GM18907 (cell line): ENCODE results near the gene CNTRL.
"Not testable (repeated sequence)": the region's sequence is repeated elsewhere in the genome, so short reads cannot be mapped to it uniquely, and the experiment has no call there.

Experiments used
- ATAC-seq: cut with Tn5 transposase; IDR thresholded peaks from one replicate; pipeline ENCODE4 v1.9.1; 2021; ENCODE audit warnings: mild to moderate bottlenecking, moderate library complexity; ENCODE audit not compliant: unreplicated experiment

Gene CNTRL

GRCh38 chr9:121129384-121129783, 54.6 kb downstream of the CNTRL start:
- ATAC-seq, result not testable (repeated sequence)

DNA sequence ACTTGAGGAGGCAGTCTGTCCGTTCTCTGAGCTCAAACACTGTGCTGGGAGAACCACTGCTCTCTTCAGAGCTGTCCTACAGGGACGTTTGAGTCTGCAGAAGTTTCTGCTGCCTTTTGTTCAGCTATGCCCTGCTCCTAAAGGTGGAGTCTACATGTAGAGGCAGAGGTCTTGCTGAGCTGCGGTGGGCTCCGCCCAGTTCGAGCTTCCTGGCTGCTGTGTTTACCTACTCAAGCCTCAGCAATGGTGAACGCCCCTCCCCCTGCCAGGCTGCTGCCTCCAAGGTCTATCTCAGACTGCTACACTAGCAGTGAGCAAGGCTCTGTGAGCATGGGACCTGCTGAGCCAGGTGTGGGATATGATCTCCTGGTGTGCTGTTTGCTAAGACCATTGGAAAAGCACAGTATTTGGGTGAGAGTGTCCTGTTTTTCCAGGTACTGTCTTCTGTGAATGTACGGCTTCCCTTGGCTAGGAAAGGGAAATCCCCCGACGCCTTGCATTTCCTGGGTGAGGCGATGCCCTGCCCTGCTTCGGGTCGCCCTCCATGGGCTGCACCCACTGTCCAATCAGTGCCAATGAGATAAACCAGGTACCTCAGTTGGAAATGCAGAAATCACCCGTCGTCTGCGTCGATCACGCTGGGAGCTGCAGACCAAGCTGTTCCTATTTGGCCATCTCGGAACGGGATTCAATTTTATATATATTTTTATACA, 58.5 kb downstream of the CNTRL start:
- no peak for ATAC-seq

- no peak for ATAC-seq
These were observed 60.9 kb downstream of the CNTRL start for GRCh38 chr9:121135642-121136041.

GRCh38 chr9:121138561-121138960, 63.8 kb downstream of the CNTRL start:
- ATAC-seq, result no peak

- ATAC-seq, result no peak
These were observed 64.2 kb downstream of the CNTRL start for GRCh38 chr9:121138973-121139372.

DNA sequence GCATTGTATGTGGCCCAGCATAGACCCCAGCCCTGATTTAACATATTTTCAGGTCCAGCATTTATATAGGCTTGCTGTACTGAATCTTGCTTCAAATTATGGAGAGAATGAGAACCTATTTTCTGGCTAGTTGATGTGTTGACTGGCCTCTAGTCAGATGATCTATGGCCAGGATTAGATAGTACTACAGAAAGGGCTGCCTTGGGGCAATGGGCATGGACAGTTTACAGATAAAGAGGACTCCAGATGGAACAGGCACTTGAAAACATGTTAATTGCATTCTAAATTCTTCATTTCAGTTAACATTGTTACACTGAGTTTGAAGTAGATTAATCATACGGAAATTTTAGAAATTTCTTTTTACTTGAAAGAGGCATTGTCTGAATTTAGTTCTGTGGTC, 65.4 kb downstream of the CNTRL start:
- no peak for ATAC-seq

GRCh38 chr9:121141306-121141705, 66.6 kb downstream of the CNTRL start:
- no peak for ATAC-seq

- no peak for ATAC-seq
These were observed 67.0 kb downstream of the CNTRL start for GRCh38 chr9:121141706-121142105.

DNA sequence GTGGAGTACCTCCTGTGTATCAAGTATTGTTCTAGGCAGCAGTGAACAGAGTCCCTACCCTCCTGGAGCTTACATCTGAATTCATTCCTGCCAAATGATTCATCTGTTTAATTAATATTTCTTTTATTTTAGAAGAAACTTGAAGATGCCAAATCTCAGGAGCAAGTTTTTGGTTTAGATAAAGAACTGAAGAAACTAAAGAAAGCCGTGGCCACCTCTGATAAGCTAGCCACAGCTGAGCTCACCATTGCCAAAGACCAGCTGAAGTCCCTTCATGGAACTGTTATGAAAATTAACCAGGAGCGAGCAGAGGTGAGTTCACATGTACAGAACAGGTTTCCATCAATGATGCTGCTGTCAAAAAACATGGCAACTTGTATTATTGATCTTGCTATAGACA, 69.0 kb downstream of the CNTRL start:
- no peak for ATAC-seq

DNA sequence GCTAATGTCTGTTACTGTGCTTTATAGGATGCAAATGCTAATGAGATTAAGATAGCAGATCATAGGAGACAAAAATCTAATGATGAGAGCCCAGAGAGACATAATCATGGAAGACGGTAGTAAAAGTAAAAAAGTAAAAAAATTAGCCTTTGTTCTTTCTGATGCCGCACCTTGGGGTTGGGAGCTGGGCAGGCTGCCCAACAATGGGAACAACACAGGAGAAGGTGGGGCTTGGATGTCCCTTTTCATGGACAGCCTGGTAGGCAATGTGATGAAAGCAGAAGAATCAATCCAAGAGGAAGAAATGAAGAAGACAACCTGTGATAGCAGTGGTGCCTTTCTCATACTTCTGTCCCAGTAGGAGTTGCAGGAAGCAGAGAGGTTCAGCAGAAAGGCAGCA, 69.7 kb downstream of the CNTRL start:
- ATAC-seq, result no peak

DNA sequence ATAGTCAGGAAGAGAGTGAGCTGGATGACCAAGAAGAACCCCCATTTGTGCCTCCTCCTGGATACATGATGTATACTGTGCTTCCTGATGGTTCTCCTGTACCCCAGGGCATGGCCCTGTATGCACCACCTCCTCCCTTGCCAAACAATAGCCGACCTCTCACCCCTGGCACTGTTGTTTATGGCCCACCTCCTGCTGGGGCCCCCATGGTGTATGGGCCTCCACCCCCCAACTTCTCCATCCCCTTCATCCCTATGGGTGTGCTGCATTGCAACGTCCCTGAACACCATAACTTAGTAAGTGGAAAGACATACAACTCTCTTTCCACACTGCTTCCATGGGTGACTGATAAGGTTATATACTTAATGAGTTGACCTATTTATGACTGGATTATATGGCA, 75.4 kb downstream of the CNTRL start:
- ATAC-seq, result no peak

DNA sequence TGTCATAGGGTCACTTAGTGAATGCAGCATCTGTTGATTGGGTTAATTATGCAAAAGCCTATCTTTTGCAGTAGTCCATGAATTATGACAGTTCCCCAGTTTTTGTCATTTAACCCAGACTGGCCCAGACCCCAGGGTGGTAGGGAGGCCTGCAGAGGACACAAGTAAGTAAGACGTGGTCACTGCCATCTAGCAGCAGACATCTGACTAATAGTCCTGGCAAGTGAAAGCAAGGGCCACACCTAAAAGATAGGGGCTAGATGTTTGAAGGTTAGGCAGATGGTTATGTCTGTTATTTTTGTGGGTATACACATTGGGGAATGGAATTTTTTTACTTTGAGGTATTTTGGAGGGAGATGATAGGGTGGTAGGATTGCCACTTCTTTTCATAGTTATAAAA, 78.9 kb downstream of the CNTRL start:
- ATAC-seq, result no peak

DNA sequence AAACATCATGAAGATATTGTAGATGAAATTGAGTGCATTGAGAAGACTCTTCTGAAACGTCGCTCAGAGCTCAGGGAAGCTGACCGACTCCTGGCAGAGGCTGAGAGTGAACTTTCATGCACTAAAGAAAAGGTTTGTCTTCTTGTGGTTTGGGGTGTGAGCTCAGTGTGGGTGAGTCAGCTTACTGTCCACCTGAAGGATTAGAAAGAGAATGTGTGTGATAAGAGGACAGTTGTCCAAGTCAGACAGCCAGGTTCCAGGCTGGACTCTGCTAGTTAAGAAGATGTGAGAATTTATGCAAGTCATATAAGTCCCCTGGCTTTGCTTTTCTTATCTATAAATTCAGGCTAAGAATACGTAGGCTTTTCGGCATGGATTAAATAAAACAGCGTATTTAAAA, 80.0 kb downstream of the CNTRL start:
- ATAC-seq, result no peak

GRCh38 chr9:121156263-121156731, 81.5 kb downstream of the CNTRL start:
- peak; percentile 67 for ATAC-seq

GRCh38 chr9:121157939-121158338, 83.2 kb downstream of the CNTRL start:
- ATAC-seq, result no peak

DNA sequence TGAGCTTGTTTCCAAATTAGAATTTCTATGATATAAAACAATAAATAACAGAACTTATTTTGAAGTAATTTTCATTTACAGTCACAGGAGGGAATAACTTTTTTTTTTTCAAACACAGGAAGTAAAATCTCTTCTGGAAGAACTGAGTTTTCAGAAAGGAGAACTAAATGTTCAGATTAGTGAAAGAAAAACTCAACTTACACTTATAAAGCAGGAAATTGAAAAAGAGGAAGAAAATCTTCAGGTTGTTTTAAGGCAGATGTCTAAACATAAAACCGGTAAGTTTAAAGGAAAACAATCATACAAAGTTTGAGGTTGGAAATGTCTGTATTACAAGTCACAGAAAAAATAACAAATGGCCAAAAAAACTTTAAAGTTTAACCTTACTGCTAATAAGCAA, 85.3 kb downstream of the CNTRL start:
- no peak for ATAC-seq

- no peak for ATAC-seq
These were observed 93.3 kb downstream of the CNTRL start for GRCh38 chr9:121168052-121168451.

- no peak for ATAC-seq
These were observed 94.4 kb downstream of the CNTRL start for GRCh38 chr9:121169094-121169601.

GRCh38 chr9:121171236-121171635, 96.5 kb downstream of the CNTRL start:
- ATAC-seq, result no peak

GRCh38 chr9:121172726-121173487, 98.2 kb downstream of the CNTRL start:
- ATAC-seq, result no peak

- ATAC-seq, result no peak
These were observed 98.7 kb downstream of the CNTRL start for GRCh38 chr9:121173501-121173900.

DNA sequence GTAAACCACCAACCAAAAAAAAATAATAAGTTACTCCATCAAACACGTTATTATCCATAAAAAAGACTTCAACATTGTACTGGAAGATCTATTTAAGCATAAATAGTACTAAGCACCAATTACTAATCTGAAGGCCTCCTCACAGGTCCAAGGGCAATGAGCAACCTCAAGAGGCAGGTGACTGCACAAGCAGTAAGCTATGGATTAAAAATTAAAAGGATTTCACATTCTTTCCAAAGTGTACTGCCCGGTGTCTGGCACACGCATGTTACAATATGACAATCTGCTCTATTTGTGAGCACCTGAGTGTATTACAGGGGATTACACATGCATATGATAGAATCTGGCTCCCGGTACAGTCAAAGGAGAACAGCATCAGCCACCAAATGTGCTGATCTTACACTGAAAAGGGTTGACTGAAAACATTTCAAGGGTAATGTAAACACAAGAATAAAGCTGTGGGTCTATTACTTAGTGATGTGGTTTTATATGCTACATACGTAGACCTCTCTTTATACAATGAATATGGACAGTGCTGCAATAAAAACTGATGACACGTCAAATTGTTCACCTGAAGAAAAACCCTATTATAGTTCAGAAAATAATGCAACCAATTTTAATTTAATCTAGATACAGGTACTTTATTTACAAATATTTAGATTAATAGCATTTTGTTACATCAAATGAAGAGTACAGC, 104.1 kb downstream of the CNTRL start:
- no peak for ATAC-seq
